Measurements from ENCODE around the gene SLC16A8. TPM values are rescaled to one million over a fixed set of nuclear protein-coding genes. Genes with fewer than 3 reads are reported as not detected.

SLC16A8 gene
- total and polyA plus RNA-seq, 9 of the 15 experiments (the other 6 are each of a cell fraction or from before 2014, with no cell fraction given) = not detected

DNA sequence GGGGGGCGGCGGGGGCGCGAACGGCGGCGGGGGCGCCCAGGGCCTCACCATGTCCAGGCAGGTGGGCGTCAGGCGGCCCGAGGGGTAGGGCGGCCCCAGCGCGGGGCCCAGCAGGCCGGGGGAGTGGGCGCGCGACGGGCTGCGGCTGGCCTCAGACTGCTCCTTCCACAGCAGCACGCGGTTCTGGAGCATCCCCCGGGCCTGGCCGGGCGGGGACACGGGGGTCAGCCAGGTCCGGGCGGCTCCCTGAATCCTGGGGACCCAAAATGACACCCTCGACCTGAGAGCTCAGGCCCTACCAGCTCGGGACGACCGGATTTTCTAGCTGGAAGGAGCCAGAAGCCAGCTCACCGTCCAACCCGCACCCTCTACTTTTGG is 5.5 kb upstream of the SLC16A8 start:
- H3K9me3 ChIP-seq (replicated peaks; ENCODE audit: control insufficient read depth, insufficient read depth, low read depth, low read length) = no peaks in the 10 kb centered on the region
- DNase-seq (ENCODE audit: extremely low read depth in 1 of 4, low spot score in 3 of 4) (no peak), FAIRE-seq (no peak), ATAC-seq (no peak)
- H3K27ac ChIP-seq (ENCODE audit: extremely low read depth, low read depth, low read length) = no peak overlapping the region
- no peak overlapping the region for H2AFZ ChIP-seq (ENCODE audit: low read depth, low read length)
- H3K27me3 ChIP-seq (ENCODE audit: control insufficient read depth in 2 of 2, insufficient read depth in 2 of 2, low read length in 2 of 2) = peaks cover 0 to 21% of the 10 kb centered on the region in 2 experiments; a peak in 2 of 5 replicates
- 41% methylated on average over 8 of the region's 34 CpGs for WGBS (ENCODE audit: insufficient coverage, low coverage, missing lambda C conversion rate)
- POLR2A ChIA-PET = interaction anchor here (0.6 kb wide), 1 partner anchor 141 kb away, joined by 3 read pairs; no protein-coding TSS in a partner anchor
- in situ Hi-C loops (cut with MboI) (no loop called here), intact Hi-C loops (cut with micrococcal nuclease) (no loop called here)
- H3K36me3 ChIP-seq (ENCODE audit: control insufficient read depth, insufficient read depth, low read length) = no peaks in the 10 kb centered on the region
- BruUV-seq (replicated peaks) = no TSS peak
- no peaks in the 10 kb centered on the region for H4K20me1 ChIP-seq (replicated peaks; ENCODE audit: control insufficient read depth, insufficient read depth, low read length)
- H3K9me1 ChIP-seq (ENCODE audit: control insufficient read depth, insufficient read depth, low read length) = no peaks in the 10 kb centered on the region
- no peak overlapping the region for H3K9ac ChIP-seq (ENCODE audit: insufficient read depth in 1 of 2, low read depth in 2 of 2, low read length in 2 of 2)
- TF ChIP-seq ETV1 (tag; conservative IDR thresholded peaks at IDR 0.05; ENCODE audit: low read depth) = no peak
- TF ChIP-seq EP300 (IDR thresholded peaks at IDR 0.05; ENCODE audit: low read length) = no peak
- TF ChIP-seq ZNF282 (CRISPR knock-in tag; IDR thresholded peaks at IDR 0.05) = no peak
- no peak for TF ChIP-seq MAFK (IDR thresholded peaks at IDR 0.05; ENCODE audit: low read length)
- TF ChIP-seq NCOR1 (IDR thresholded peaks at IDR 0.05) = no peak
- no peak for TF ChIP-seq MCM2 (IDR thresholded peaks at IDR 0.05; ENCODE audit: low read depth)
- no peak for TF ChIP-seq ZNF740 (CRISPR knock-in tag; IDR thresholded peaks at IDR 0.05)
- TF ChIP-seq ZNF740 (tag; IDR thresholded peaks at IDR 0.05) = no peak
- no peak for TF ChIP-seq MAZ (CRISPR knock-in tag; conservative IDR thresholded peaks at IDR 0.05 in 1 of 2, IDR thresholded peaks at IDR 0.05 in 1 of 2)
- no peak for TF ChIP-seq ZNF561 (CRISPR knock-in tag; conservative IDR thresholded peaks at IDR 0.05)
- TF ChIP-seq ZNF511 (CRISPR knock-in tag; IDR thresholded peaks at IDR 0.05) = no peak
- no peak for TF ChIP-seq STAT5B (CRISPR knock-in tag; IDR thresholded peaks at IDR 0.05)
- H3K4me3 ChIP-seq = no peak overlapping the region
- CTCF ChIA-PET (ENCODE audit: low intra/inter-chr PET ratio) = no interaction called here
- H3K4me2 ChIP-seq (ENCODE audit: insufficient read depth, low read length) = no peak overlapping the region
- H3K79me2 ChIP-seq (ENCODE audit: control insufficient read depth, insufficient read depth, low read length) = no peaks in the 10 kb centered on the region
- peaks cover 0 to 23% of the 10 kb centered on the region in 2 experiments; a peak in 2 of 5 replicates for H3K4me1 ChIP-seq (replicated peaks in 1 of 2; ENCODE audit: control insufficient read depth in 2 of 2, insufficient read depth in 2 of 2, low read length in 2 of 2)
